ENCODE measurements around the gene POU3F3.

- TF ChIP-seq CTCF (IDR thresholded peaks at IDR 0.05; ENCODE audit: insufficient read depth, low read length): no peak
- TF ChIP-seq REST (IDR thresholded peaks at IDR 0.05; ENCODE audit: insufficient replicate concordance, low read depth): no peak
- no peak for TF ChIP-seq GABPA (IDR thresholded peaks at IDR 0.05; ENCODE audit: low read depth)
Measured at GRCh38 chr2:104857262-104858005, 3.5 kb downstream of the POU3F3 start.
